ENCODE results near the gene KRT7. TPM values are rescaled to one million over a fixed set of nuclear protein-coding genes. Genes with fewer than 3 reads are reported as not detected.
"Not testable (repeated sequence)": the region's sequence is repeated elsewhere in the genome, so short reads cannot be mapped to it uniquely, and the experiment has no call there.

Gene KRT7
- total RNA-seq, 4 donors from 2014 or later, result 2.5 to 248 (median 111) TPM

- no peak for DNase-seq (ENCODE audit: low spot score)
- ATAC-seq (ENCODE audit: low FRiP score), result no peak
- no peak for TF ChIP-seq CTCF (IDR thresholded peaks at IDR 0.05)
Measured at GRCh38 chr12:52284562-52285171, 51.6 kb downstream of the KRT7 start.

- no peak for DNase-seq (ENCODE audit: low spot score)
- TF ChIP-seq CTCF (IDR thresholded peaks at IDR 0.05), result no peak
- ATAC-seq (ENCODE audit: low FRiP score), result no peak
Measured at GRCh38 chr12:52285172-52285745, 52.2 kb downstream of the KRT7 start.

- no peak for ATAC-seq (ENCODE audit: low FRiP score)
- TF ChIP-seq CTCF (IDR thresholded peaks at IDR 0.05), result no peak
- DNase-seq (ENCODE audit: low spot score), result no peak
Measured at GRCh38 chr12:52285851-52286530, 52.9 kb downstream of the KRT7 start.

DNA sequence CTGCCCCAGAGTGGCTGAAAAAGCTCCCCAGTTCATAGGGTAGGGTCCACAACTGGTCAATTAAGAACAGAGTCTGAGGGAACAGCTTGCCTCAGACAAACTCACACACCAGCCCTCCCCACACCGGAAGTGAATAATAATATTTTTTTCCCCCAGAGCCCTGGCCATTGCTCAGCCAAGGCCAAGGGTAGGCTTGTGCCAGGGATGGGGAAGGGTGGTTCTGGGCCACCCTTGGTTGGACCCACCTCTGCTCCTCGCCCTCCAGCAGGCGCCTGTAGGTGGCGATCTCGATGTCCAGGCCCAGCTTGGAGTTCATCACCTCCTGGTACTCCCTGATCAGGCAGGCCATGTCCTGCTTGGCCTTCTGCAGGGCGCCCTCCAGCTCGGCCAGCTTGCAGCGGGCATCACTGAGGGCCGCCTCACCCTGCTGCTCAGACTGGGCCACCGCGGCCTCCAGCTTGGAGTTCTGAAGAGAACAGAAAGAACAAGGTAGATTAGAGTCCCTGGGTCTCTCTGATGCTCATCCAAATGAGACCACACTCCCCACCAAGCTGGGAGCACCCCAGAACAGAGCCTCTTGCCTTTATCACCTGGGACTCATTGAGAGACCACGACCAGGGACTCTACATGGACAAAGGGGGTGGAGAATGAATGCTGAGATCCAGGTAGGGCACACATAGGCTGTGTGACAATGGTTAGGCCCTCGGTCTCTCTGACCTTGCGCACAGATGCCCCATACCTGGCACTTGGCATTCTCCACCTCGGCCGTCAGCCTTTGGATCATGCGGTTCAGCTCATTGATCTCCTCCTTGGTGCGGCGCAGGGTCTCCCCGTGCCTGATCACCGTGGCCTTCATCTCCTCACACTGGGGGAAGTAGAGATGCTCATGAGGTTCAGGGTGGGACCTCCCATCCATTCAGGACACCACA, 54.1 kb downstream of the KRT7 start:
- DNase-seq (ENCODE audit: low spot score); ATAC-seq (ENCODE audit: low FRiP score): not testable (repeated sequence)

DNA sequence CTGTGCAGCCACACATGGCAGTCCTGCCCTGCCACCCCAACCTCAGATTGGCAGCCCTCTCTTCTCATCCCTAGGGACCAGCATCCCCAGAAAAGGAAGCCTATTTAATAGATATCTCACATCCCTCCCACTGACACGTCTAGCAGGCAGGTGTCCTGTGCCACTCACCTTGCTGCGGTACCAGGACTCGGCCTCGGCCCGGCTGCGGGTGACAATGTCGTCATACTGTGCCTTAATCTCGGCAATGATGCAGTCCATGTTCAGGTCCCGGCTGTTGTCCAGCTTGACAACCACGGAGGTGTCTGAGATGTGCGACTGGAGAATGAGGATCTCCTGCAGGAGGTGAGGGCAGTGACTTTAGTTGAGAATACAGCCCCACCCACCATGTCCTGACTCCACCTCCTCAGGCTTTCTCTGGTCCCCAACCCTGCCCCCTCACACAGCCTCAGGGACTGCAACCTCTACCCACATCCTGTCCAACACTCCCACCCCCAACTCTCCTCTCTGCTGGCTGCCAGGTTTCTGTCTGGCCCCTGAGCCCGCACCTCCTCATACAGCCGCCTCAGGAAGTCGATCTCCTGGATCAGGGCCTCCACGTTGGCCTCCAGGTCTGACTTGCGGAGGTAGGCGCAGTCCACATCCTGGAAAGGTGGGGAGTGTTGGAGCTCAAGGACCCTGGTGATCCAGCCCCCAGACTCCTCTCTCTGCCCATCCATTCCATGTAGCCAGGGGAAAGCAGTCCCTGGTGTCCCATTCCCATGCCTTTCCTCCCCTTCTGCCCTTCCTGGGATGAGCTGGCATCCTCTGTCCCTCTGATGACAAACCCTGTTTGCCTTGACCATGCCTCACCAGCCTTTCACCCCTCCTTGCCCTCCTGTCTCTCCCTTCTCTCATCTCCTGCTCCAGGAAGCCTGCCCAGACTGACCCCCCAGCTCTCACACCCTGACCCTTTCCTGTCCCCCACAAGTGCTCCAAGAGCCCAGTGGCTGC, 55.1 kb downstream of the KRT7 start:
- ATAC-seq (ENCODE audit: low FRiP score); DNase-seq (ENCODE audit: low spot score): not testable (repeated sequence)

DNA sequence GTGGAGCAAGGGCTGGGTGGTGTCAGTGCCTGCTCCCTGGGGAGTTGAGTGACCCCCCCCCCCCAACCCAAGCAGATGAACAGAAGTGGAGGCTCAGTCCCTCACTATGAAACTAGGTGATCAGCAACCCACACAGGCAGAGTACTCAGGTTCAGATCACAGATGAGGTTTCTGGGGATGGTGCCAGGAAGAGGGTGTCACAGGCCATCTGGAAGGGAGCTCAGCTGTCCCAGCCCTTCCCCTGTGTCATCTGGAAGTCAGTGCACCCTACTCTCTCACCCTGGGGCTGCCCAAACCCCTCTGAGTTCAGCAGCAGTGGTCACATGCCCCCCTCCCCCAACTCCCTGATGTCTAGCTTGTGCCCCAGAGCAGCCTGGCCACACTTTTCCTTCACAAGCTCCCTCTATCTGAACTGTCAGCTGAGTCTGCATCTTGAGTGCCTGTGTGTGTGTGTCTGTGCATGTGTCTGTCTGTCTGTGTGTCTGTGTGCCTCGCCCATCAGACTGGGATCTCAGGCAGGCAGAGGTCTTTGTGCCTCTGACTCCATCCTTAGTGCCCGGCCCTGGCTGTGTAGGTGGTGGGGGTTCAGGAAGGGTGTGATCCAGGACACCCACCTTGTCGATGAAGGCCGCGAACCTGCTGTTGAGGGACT, 57.6 kb downstream of the KRT7 start:
- not testable (repeated sequence) for ATAC-seq (ENCODE audit: low FRiP score); DNase-seq (ENCODE audit: low spot score)

- no peak for TF ChIP-seq CTCF (IDR thresholded peaks at IDR 0.05)
- peak; percentile 37 for ATAC-seq (ENCODE audit: low FRiP score)
- DNase-seq (ENCODE audit: low spot score), result no peak
Measured at GRCh38 chr12:52291267-52291935, 58.4 kb downstream of the KRT7 start, which contains the start of gene KRT81. KRT81 (minus strand) TSS chr12:52291534; CDS start chr12:52291465, 69 bp downstream.

Data from omental fat pad (tissue), 4 donors.